ENCODE results near the gene GAK. TPM values are rescaled to one million over a fixed set of nuclear protein-coding genes. Genes with fewer than 3 reads are reported as not detected.
"Not testable (repeated sequence)": the region's sequence is repeated elsewhere in the genome, so short reads cannot be mapped to it uniquely, and the experiment has no call there.

Gene GAK
- total RNA-seq, 4 donors from 2014 or later, result 64.8 to 73.9 (median 70.6) TPM

DNA sequence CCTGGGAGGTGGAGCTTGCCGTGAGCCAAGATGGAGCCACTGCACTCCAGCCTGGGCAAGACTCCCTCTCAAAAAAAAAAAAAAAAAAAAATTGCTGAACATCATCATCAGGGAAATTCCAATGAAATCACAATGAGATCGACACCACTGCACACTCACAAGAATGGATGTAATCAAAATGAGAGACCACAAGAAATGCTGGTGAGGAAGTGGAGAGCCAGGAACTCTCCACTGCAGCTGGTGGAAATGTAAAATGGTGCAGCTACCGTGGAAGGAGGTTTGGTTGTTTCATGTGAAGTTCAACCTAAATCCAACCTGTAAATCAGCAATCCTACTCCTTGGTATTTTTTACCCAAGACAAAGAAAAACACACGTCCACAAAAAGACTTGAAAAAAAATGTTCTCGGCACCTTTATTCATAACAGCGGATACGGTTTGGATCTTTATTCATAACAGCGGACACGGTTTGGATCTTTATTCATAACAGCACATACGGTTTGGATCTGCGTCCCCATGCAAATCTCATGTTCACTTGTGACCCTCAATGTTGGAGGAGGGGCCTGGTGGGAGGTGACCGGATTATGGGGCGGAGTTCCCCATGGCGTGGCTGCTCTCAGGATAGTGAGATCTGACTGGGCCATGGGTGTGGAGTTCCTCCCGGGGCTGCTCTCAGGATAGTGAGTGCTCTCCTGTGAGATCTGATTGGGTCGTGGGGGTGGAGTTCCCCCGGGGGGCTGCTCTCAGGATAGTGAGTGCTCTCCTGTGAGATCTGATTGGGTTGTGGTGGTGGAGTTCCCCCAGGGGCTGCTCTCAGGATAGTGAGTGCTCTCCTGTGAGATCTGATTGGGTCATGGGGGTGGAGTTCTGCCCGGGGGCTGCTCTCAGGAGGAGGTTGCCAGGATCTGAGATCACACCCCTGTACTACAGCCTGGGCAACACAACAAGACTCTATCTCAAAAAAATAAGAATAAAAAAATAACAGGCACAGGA is 7.7 kb downstream of the GAK start:
- no peak for DNase-seq (ENCODE audit: extremely low spot score)
- Histone ChIP-seq H3K27ac (replicated peaks in 1 of 4) (no peak overlapping the region), H3K9me3 (no peaks in the 10 kb centered on the region), H3K27me3 (no peaks in the 10 kb centered on the region), H3K4me3 (no peak overlapping the region), H3K4me1 (peaks cover 19 to 50% (median 32%) of the 10 kb centered on the region in 4 donors), H3K36me3 (no peaks in the 10 kb centered on the region)
- WGBS, result 76% methylated on average over 17 of the region's 18 CpGs
- TF ChIP-seq EP300 (IDR thresholded peaks at IDR 0.05) (no peak), POLR2AphosphoS5 (IDR thresholded peaks at IDR 0.05) (no peak), POLR2A (IDR thresholded peaks at IDR 0.05; ENCODE audit: low read depth) (no peak)
- TF ChIP-seq, protein P1, sequence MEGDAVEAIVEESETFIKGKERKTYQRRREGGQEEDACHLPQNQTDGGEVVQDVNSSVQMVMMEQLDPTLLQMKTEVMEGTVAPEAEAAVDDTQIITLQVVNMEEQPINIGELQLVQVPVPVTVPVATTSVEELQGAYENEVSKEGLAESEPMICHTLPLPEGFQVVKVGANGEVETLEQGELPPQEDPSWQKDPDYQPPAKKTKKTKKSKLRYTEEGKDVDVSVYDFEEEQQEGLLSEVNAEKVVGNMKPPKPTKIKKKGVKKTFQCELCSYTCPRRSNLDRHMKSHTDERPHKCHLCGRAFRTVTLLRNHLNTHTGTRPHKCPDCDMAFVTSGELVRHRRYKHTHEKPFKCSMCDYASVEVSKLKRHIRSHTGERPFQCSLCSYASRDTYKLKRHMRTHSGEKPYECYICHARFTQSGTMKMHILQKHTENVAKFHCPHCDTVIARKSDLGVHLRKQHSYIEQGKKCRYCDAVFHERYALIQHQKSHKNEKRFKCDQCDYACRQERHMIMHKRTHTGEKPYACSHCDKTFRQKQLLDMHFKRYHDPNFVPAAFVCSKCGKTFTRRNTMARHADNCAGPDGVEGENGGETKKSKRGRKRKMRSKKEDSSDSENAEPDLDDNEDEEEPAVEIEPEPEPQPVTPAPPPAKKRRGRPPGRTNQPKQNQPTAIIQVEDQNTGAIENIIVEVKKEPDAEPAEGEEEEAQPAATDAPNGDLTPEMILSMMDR (IDR thresholded peaks at IDR 0.05), result no peak
- intact Hi-C loops (cut with DNase I), result no loop called here

DNA sequence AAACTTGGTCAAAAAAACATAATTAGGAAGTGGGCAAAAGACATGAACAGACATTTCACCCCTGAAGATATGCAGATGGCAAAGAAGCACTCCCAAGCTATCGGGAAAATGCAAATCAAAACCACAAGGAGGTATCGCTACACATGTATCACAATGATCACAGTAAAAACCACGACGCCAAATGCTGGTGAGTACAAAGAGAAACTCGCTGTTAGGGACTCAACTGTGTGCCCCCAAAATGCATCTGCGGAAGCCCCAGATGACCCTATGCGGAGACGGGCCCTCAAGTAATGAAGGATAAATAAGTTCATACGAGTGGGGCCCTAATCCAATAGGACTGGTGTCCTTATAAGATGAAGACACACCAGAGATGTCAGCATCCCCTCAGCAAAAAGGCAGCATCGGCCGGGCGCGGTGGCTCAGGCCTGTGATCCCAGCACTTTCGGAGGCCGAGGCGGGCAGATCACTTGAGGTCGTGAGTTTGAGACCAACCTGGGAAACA is 10.2 kb downstream of the GAK start:
- WGBS, result 93% methylated on average over 17 of the region's 17 CpGs
- intact Hi-C loops (cut with DNase I), result no loop called here
- DNase-seq (ENCODE audit: extremely low spot score), result no peak
- Histone ChIP-seq H3K4me1 (peaks cover 10 to 35% (median 23%) of the 10 kb centered on the region in 4 donors), H3K9me3 (no peaks in the 10 kb centered on the region), H3K27me3 (no peaks in the 10 kb centered on the region), H3K4me3 (no peak overlapping the region), H3K36me3 (no peaks in the 10 kb centered on the region), H3K27ac (replicated peaks in 1 of 4) (no peak overlapping the region)
- TF ChIP-seq POLR2AphosphoS5 (IDR thresholded peaks at IDR 0.05) (no peak), EP300 (IDR thresholded peaks at IDR 0.05) (no peak), POLR2A (IDR thresholded peaks at IDR 0.05; ENCODE audit: low read depth) (no peak)
- TF ChIP-seq, protein P1 (IDR thresholded peaks at IDR 0.05), result no peak

DNA sequence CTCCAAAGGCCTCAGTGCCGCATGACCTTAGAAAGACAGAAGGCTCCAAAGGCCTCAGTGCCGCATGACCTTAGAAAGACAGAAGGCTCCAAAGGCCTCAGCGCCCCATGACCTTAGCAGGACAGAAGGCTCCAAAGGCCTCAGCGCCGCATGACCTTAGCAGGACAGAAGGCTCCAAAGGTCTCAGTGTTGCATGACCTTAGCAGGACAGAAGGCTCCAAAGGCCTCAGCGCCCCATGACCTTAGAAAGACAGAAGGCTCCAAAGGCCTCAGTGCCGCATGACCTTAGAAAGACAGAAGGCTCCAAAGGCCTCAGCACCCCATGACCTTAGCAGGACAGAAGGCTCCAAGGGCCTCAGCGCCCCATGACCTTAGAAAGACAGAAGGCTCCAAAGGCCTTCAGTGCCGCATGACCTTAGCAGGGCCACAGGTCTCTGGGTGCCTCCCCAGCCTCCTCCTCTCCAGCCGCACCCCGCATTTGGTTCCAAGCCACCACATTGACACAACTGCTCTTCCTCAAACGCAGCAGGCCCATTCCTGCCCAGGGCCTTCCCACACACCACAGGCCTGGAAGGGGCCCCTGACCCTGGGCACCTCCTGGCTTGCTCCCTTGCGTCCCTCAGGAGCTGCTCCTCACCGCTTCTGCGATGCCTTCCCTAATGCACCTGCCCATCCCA is 13.0 kb downstream of the GAK start:
- H3K4me1 ChIP-seq, result peaks cover 3 to 23% (median 13%) of the 10 kb centered on the region in 4 donors
- H3K27me3 ChIP-seq; H3K27ac ChIP-seq (replicated peaks in 1 of 4); H3K9me3 ChIP-seq; H3K4me3 ChIP-seq; H3K36me3 ChIP-seq; DNase-seq (ENCODE audit: extremely low spot score); intact Hi-C loops (cut with DNase I): not testable (repeated sequence)
- WGBS, result 93% methylated on average over 14 of the region's 15 CpGs

DNA sequence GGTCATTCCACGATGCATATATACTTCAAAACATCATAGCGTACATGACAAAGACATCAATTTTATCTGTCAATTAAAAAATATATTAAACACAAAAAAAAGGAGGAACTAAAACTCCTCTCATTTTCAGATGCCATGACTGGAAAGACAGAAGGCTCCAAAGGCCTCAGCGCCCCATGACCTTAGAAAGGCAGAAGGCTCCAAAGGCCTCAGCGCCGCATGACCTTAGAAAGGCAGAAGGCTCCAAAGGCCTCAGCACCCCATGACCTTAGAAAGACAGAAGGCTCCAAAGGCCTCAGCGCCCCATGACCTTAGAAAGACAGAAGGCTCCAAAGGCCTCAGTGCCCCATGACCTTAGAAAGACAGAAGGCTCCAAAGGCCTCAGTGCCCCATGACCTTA is 13.5 kb downstream of the GAK start:
- H3K27ac ChIP-seq (replicated peaks in 1 of 4); H3K27me3 ChIP-seq; H3K9me3 ChIP-seq; H3K36me3 ChIP-seq; DNase-seq (ENCODE audit: extremely low spot score); H3K4me3 ChIP-seq; intact Hi-C loops (cut with DNase I): not testable (repeated sequence)
- WGBS, result 93% methylated on average over 6 of the region's 6 CpGs
- H3K4me1 ChIP-seq, result peaks cover 3 to 19% (median 13%) of the 10 kb centered on the region in 4 donors

DNA sequence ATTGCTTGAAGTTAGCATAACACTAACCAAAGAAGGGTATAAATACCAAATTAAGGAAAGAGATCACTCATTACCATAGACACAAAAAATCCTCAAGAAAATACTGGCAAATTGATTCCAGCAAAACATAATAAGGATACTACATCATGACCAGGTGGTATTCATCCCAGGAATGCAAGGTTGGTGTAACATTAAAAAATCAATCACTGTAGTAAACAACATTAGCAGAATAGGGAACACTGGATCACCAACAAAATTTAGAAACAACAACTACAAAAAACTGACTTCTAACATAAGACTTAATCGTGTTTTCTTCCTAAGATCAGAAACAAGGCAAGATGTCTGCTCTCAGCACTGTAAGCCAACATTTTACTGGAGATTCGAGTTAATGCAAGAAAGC is 14.1 kb downstream of the GAK start:
- Histone ChIP-seq H3K9me3 (no peaks in the 10 kb centered on the region), H3K27me3 (no peaks in the 10 kb centered on the region), H3K4me3 (no peak overlapping the region), H3K4me1 (peaks cover 3 to 17% (median 13%) of the 10 kb centered on the region in 4 donors), H3K27ac (replicated peaks in 1 of 4) (no peak overlapping the region), H3K36me3 (peaks cover 0 to 4% (median 4%) of the 10 kb centered on the region in 4 donors)
- TF ChIP-seq POLR2A (IDR thresholded peaks at IDR 0.05; ENCODE audit: low read depth) (no peak), POLR2AphosphoS5 (IDR thresholded peaks at IDR 0.05) (no peak), EP300 (IDR thresholded peaks at IDR 0.05) (no peak)
- TF ChIP-seq, protein P1 (IDR thresholded peaks at IDR 0.05), result no peak
- 97% methylated on average over 2 of the region's 2 CpGs for WGBS
- intact Hi-C loops (cut with DNase I), result no loop called here
- DNase-seq (ENCODE audit: extremely low spot score), result no peak

All from esophagus muscularis mucosa (tissue), 4 donors.